Fibroblast of pulmonary artery (primary cell): ENCODE measurements around the gene LEUTX.

Experiments
- DNase-seq: peaks from one replicate; pipeline ENCODE4 v3.0.0-alpha.2; 2010; ENCODE audit warnings: low read depth
- H3K4me3 ChIP-seq: replicated peaks from 2 replicates; pipeline ENCODE4 v1.5.1; 2011; ENCODE audit warnings: low read depth, mild to moderate bottlenecking, control low read depth, low read length, moderate library complexity
- CTCF ChIP-seq: IDR thresholded peaks from 2 replicates; pipeline ENCODE4 v1.5.1; 2011; ENCODE audit warnings: mild to moderate bottlenecking, control low read depth, low read length, inconsistent platforms; ENCODE audit errors: missing control alignments

The LEUTX gene

DNA sequence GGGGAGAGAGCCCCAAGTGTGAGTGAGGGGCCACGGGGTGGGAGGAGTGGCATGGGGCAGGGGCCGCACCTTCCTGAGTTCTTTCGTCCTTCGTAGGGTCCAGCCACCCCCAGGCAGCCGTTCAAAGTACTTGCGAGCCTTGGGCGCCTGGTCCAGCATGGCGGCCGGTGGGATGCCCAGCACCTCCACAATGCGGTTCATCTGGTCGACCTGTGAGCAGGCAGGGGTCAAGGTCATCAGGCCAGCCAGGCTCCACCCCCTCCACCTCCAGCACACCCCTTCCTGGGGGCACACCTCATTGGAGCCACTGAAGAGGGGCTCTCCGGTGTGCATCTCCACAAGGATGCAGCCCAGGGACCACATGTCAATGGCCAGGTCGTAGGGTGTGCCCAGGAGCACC lies 48.6 kb downstream of the LEUTX start:
- no peak overlapping the region for H3K4me3 ChIP-seq
- no peak for DNase-seq
- no peak for TF ChIP-seq CTCF

DNA sequence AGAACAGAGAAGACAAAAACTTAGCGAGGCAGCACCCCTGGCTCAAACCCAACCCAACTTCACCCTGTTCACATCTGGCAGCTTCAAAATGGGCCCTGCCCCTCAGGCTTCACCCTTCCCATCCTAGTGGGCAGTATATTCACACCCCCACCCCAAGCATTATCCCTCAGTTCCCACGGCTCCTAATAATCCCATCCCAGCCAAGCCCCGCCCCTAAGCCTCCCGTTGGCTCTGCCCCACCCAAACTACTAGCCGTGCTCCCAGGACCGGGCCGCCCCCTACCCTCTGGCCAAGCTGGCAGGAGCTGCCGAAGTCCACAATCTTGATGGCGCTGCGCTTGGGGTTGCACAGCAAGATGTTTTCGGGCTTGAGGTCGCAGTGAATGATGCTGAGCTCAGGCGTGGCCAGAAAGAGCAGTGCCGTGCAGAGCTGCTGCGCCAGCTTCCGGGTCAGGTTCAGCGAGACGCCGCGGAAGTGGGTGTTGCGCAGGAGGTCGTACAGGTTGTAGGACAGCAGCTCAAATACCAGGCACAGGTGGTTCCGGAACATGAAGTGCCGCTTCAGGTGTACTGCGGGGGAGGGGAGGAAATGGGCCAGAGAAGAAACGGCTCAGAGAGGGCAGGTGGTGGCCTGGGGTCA lies 49.5 kb downstream of the LEUTX start:
- H3K4me3 ChIP-seq = no peak overlapping the region

GRCh38 chr19:39828654-39829032 lies 50.0 kb downstream of the LEUTX start:
- no peak overlapping the region for H3K4me3 ChIP-seq
- no peak for TF ChIP-seq CTCF
- DNase-seq = no peak

More for the DNA sequence above, 49.5 kb downstream of the LEUTX start:
- no peak for DNase-seq
- TF ChIP-seq CTCF = no peak

GRCh38 chr19:39829702-39830275 lies 51.1 kb downstream of the LEUTX start:
- no peak for DNase-seq
- TF ChIP-seq CTCF = no peak
- no peak overlapping the region for H3K4me3 ChIP-seq

GRCh38 chr19:39830406-39830805 lies 51.8 kb downstream of the LEUTX start:
- H3K4me3 ChIP-seq = no peak overlapping the region
- TF ChIP-seq CTCF = no peak
- DNase-seq = no peak

DNA sequence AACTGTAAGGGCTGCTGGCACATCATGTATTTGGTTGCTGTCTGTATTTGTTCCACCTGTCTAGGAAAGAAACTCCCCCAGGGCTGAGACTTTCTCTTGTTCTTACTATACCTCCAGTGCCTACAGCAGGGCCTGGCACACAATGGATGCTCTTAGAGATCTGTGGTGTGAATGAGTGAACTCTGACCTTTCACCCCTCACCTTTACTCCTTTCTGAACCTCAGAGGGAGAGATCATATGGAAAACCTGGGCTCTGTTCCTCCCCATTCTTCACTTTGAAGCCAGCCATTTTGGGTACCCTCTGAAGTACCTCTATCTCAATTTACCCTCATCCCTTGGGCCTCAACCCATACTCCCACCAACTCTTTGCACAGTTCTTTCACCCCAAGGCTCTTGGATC lies 52.2 kb downstream of the LEUTX start:
- no peak for TF ChIP-seq CTCF
- H3K4me3 ChIP-seq = no peak overlapping the region
- no peak for DNase-seq

GRCh38 chr19:39831679-39832078 lies 53.0 kb downstream of the LEUTX start:
- no peak for DNase-seq
- H3K4me3 ChIP-seq = no peak overlapping the region
- no peak for TF ChIP-seq CTCF
